HG03457 (cell line): Measurements from ENCODE around the gene KRTAP4-16.
"Not testable (repeated sequence)": the region's sequence is repeated elsewhere in the genome, so short reads cannot be mapped to it uniquely, and the experiment has no call there.

Experiments
- ATAC-seq: cut with Tn5 transposase; IDR thresholded peaks from one replicate; pipeline ENCODE4 v1.9.1; 2021; ENCODE audit warnings: moderate number of reproducible peaks; ENCODE audit not compliant: unreplicated experiment

The KRTAP4-16 gene

DNA sequence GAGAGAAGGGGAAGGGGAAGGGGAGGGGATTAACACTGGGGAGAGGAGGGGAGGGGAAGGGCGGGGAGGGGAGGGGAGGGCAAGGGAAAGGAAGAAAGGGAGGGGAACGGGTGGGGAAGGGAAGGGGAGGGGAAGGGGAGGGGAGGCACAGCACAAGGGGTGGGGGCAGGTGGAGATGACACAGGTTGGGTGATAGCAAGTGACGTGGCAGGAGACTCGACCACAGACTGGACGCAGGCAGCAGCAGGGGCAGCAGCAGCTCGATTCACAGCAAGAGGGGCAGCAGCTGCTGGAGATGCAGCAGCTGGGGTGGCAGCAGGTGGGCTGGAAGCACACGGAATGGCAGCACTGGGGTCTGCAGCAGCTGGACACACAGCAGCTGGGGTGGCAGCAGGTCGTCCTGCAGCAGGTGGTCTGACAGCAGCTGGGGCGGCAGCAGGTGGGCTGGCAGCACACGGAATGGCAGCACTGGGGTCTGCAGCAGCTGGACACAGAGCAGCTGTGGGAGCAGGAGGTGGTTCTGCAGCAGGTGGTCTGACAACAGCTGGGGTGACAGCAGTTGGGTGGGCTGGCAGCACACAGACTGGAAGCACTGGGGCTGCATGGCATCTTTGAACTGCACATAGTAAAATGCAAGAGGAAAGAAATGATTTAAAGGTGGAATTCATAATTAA is at the start of gene KRTAP4-16:
KRTAP4-16 (minus strand) TSS at position 624 of the 674 bp plus-strand sequence; CDS start at position 624, 0 bp downstream.
- ATAC-seq = no peak

DNA sequence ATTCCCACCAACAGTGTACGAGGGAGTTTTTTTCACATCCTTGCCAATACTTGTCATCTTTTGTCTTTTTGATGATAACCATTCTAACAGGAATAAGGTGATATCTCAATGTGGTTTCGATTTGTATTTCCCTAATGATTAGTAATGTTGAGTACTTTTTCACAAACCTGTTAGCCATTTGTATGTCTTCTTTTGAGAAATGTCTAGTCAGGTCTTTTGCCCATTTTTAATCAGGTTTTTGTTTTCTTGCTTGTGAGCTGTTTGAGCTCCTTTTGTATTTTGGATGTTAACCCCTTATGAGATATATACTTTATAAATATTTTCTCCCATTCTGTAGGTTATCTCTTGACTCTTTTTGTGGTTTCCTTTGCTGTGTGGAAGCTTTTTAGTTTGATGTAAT is 49.5 kb upstream of the KRTAP4-16 start:
- no peak for ATAC-seq

GRCh38 chr17:41150026-41150425 is 48.0 kb upstream of the KRTAP4-16 start:
- no peak for ATAC-seq

- no peak for ATAC-seq
Observed at GRCh38 chr17:41149652-41149985, 47.6 kb upstream of the KRTAP4-16 start, which contains the start of gene KRTAP4-5. Gene KRTAP4-5 (minus strand): TSS chr17:41149825. CDS start chr17:41149767, 58 bp downstream.

DNA sequence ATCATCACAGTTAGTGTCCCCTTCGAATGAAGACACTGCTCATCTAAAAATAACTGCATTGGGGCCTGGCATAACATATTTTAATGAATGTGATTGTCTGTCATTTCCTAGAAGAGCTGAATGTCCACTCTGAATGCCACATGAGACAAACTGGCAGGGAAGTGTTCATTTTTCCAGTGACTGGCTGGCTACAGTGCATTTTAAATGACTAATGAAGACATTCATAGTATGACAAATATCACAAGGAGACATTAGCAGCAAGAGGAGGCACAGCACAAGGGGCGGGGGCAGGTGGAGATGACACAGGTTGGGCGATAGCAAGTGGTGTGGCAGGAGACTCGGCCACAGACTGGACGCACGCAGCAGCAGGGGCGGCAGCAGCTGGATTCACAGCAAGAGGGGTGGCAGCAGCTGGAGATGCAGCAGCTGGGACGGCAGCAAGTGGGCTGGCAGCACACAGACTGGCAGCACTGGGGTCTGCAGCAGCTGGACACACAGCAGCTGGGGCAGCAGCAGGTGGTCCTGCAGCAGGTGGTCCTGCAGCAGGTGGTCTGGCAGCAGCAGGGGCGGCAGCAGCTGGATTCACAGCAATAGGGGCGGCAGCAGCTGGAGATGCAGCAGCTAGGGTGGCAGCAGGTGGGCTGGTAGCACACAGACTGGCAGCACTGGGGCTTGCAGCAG is 47.1 kb upstream of the KRTAP4-16 start:
- not testable (repeated sequence) for ATAC-seq

GRCh38 chr17:41147531-41148204 is 45.7 kb upstream of the KRTAP4-16 start:
- ATAC-seq = no peak

DNA sequence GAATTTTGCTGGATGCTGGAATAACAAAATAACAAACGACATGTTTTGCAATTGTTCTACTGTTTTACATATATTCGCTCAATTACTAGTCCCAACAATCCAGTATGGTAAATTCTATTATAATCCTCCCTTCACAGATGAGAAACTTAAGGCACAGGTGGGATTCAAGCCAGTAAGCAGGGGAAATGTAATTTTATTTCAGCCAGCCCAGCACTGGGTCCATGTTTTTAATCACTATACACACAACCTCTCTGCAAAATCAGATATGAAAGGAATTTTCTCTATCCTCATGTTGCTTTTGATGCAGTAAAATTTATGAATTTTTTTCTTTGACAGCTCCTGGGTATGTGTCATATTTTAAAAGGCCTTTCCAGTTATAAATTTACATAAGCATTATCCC is 43.3 kb upstream of the KRTAP4-16 start:
- ATAC-seq = no peak

GRCh38 chr17:41144846-41145245 is 42.8 kb upstream of the KRTAP4-16 start:
- no peak for ATAC-seq

DNA sequence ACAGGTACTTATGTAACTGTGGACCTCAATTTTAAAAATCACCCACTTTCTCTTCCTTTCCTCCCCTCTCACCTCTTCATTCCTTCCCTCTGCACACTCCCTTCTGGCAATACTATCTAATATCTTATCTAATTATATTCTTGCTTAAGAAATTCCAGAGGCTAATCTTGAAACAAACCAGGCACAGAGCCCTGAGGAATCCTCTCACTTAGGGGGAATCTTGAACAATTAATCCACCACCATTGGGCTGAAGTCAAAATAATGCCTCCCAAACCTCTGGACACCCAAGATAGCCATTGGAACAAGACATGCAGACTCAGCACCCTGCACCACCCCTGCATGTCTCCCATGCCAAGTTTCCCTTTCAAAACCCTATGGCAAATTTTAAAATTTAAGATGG is 39.4 kb upstream of the KRTAP4-16 start:
- no peak for ATAC-seq

GRCh38 chr17:41140360-41141131 is 38.5 kb upstream of the KRTAP4-16 start, which contains the start of gene KRTAP4-6:
Gene KRTAP4-6 (minus strand): TSS chr17:41140544. CDS start chr17:41140487, 57 bp downstream.
- no peak for ATAC-seq

DNA sequence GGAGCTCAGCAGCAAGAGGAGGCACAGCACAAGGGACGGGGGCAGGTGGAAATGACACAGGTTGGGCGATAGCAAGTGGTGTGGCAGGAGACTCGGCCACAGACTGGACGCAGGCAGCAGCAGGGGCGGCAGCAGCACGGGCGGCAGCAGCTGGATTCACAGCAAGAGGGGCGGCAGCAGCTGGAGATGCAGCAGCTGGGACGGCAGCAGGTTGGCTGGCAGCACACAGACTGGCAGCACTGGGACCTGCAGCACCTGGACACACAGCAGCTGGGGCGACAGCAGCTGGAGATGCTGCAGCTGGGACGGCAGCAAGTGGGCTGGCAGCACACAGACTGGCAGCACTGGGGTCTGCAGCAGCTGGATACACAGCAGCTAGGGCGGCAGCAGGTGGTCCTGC is 37.9 kb upstream of the KRTAP4-16 start:
- not testable (repeated sequence) for ATAC-seq

GRCh38 chr17:41133880-41134735 is 32.1 kb upstream of the KRTAP4-16 start:
- no peak for ATAC-seq

DNA sequence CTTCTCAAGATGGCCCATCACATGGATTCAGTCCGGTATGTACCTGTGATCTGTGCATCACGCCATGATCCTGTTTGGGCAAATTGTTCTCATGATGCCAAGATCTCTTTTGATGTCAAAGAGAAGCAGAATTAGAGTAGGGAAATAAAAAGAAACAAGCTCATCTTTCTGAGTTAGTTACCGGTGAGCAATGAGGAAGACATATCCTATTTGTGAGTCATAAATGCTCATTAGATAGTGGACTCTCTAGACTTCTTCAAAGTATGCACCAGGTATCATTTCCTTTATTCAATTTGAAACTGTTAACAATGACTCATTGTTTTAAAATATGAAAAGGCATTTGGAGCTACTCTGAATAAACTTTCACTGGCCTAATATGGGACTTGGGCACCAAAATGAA is 30.0 kb upstream of the KRTAP4-16 start:
- ATAC-seq = no peak

DNA sequence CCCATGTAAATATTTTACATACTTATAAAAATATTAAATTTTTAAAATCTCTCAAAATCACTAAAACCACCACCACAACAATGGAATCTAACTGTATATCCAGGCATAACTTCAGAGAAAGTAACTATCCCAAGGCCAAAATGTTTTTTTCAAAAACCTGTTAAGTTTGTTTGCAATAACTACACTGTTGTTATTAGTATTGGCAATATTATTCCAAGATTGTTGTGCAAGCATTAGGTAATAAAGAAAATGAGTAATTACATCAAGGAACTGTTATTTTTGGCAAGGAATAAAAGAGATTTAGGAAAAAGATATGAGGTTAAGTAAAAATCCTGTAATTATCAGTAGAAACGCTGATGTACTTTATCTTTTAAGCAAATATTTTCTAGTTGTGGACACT is 25.4 kb upstream of the KRTAP4-16 start:
- ATAC-seq = no peak

GRCh38 chr17:41126412-41126811 is 24.4 kb upstream of the KRTAP4-16 start:
- ATAC-seq = no peak

GRCh38 chr17:41125064-41125463 is 23.1 kb upstream of the KRTAP4-16 start:
- ATAC-seq = no peak

GRCh38 chr17:41123991-41124371 is 22.0 kb upstream of the KRTAP4-16 start, which contains the start of gene KRTAP4-12:
Gene KRTAP4-12 (minus strand): TSS chr17:41124182. CDS start chr17:41124122, 60 bp downstream.
- not testable (repeated sequence) for ATAC-seq

GRCh38 chr17:41123292-41123990 is 21.4 kb upstream of the KRTAP4-16 start:
- ATAC-seq = not testable (repeated sequence)

- ATAC-seq = no peak
Observed at GRCh38 chr17:41121742-41122141, 19.7 kb upstream of the KRTAP4-16 start.
